HG03354 (cell line): ENCODE measurements around the gene SHPK.
"Not testable (repeated sequence)": the region's sequence is repeated elsewhere in the genome, so short reads cannot be mapped to it uniquely, and the experiment has no call there.

Experiments
- ATAC-seq: cut with Tn5 transposase; IDR thresholded peaks from one replicate; pipeline ENCODE4 v1.9.1; 2021; ENCODE audit warnings: mild to moderate bottlenecking; ENCODE audit not compliant: unreplicated experiment, poor library complexity, severe bottlenecking

SHPK gene

DNA sequence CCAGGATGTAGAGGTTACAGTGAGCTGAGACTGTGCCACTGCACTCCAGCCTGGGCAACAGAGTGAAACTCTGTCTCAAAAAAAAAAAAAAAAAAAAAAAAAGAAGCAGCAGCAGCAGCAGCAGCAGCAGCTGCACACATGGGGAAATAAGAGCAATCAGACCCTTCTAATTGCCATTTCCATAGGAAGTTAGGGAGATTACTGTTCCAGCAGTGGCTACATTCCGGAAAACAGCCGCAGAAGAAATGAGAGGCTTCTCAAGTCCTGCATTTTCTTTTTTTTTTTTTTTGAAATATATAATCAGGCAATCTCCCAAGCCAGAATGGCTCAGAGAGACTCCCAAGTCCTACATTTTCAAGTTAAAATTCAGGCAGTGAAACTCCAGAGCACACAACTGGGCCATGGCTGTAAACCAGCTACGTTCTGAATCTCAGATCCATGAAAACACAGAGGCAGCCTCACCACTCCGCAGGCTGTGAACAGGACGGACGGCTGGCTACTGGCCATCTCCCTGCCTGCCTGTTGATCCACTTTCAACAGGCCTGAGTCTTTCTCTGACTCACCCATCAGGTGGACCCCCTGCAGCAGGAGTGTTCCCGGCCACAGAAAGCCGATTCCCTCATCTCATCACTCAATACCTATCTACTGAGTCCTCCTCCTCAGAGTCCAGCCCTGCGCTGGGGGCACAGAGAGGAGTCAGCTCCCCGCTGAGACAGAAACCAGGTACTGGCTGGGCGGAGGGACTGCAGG lies 41.8 kb downstream of the SHPK start:
- ATAC-seq, result no peak

DNA sequence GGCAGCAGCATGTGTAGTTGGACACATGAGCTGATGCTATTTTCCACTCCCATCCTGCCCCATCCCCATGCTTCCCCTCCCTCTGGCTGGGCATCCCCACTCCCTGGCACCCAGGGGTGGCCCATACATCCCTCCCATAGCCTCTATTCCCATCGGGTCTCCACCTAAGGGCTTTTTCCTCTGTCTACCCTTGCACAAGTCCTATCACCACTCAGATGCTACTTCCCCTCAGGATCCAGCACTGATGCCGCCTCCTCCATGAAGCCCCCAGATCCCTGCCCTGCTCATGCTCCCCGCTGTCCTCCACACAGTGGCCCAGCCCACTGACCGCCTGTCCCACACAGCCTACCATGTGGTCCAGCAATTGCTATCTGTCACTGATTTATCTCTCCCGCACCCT lies 42.7 kb downstream of the SHPK start:
- ATAC-seq, result no peak

DNA sequence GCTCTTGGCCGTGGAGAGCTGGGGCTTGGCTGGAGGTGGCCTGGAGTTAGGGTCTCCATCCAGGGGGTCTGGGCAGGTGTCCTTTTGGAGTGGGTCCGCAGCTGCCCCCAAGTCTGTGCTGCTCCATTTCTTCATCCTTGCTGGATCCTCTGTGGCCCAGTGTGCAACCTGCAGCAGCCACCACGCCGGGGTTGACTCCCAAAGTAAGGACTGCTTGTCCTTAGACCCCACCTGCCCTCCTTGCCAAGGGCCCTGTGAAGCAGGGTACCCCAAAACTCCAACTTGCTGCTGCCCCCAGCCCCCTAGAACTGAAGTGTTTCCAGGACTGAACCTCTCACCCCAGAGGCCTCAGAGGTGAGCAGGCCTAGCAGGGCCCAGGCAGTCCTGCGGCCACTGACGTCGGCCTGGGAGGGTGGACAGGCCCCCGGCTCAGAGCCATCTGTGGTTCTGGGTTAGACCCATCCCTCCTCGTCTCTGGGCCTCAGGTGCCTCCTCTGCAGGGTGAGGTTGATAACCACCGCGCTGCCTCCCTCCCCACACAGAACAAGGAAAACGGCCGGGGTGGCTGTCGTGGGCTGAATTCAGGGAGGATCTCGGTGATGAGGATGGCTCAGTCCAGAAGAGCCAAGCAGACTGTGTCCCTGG lies 43.7 kb downstream of the SHPK start:
- ATAC-seq, result no peak

DNA sequence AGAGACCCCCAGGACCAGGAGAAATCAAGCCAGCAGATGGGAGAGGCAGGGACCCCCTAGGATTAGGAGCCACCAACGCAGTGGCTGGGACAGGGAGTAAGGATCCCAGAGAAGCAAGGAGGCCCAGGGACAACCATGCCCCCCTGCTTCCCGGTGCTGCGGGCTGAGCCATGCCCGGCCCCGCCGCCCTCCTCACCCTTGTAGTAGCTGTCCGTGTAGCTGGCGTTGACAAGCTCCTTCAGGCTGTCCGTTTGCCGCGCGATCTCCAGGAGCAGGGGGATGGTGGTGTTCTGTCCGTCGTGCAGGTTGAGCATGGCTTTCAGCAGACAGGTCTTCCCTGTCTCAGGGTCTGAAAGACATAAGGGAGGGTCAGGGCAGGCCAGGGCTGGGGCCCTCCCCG lies 45.3 kb downstream of the SHPK start:
- no peak for ATAC-seq

DNA sequence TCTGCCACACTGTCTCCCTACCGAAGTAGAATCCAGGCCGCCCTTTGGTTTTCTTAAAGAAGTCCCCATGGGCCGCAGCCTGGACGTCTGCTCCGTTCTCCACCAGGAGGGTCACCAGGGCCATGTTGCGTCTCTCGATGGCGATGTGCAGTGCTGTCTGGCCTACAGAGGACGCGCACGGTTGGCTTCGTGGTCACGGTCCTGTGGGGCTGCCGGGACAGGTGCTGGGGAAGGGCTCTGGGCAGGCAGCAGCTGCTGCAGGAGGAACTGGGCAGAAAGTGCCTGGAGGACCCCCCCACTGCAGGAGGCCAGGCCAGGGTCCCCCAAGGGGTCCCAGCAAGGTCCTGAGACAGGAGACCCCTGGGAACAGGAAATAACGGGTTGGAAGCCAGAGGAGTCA lies 45.8 kb downstream of the SHPK start:
- no peak for ATAC-seq

DNA sequence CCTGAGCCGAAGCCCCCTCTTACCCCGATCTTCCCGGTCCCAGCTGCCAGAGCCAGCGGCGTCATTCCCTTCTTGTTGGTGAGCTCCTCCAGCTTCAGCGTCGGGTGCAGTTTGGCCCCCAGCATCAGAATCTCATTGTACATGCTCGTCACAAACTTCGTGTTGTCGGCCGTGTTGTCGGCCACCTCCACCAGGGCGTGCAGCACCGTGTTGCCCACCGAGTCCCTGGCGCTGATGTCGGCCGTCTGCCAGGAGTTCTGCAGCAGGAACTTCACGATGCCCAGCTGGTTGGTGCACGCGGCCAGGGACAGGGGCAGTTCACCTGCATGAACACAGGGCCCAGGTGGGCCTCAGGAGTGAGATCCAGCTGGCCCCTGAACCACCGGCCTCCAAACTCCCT lies 46.3 kb downstream of the SHPK start:
- no peak for ATAC-seq

DNA sequence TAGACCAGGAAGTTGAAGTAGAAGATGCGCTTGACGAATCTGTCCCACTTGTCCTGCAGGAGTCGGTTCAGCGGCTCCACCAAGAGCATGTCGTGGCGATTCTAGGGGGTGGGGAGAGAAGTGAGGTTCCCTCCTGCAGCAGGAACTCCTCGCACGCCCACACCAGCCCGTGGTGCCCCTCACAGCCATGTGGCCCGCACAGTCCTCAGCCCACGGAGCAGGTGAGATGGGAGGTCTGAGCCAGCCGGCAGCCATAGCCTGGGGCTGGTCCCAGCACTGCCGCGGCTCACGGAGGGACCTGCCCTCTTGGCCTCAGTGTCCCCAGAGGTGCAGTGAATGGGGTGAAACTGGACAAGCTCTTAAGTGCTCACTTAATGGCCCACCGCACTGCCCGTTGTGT lies 50.2 kb downstream of the SHPK start:
- no peak for ATAC-seq

DNA sequence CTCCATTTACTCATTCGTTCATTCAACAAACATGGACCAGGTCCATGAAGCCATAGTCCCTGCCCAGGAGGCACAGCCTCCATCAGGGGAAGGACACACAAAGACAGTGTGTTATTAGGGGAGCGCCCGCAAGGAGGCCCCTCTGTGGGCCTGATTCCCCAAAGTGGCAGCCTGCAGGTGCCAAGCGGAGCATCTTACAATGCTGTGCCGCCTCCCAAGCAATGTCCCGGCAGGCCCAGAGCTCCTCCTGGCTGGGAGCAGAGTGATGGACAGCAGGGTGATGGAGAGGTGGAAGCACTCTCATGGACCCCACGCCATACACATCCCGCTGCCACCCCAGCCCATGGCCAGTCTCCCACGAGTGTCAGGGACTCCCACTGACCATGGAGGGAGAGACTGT lies 52.6 kb downstream of the SHPK start:
- ATAC-seq, result no peak

DNA sequence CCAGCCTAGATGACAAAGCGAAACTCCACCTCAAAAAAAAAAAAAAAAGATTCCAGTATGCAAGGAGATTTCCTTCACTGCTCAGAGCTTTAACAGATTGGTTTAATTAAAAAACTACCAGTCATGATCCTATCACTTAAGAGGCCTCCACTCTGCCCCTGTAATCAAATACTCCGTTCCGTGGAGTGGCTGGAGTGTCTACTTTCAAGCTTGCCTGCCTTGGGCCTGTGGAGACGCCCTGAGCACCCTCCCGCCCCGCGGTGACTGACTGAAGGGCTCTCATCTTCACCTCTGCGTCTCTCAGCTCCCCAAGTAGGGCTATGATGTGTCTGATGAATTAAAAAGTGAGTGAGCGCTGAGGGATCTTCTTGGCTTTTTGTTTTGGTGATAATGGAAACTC lies 53.1 kb downstream of the SHPK start:
- ATAC-seq, result no peak

DNA sequence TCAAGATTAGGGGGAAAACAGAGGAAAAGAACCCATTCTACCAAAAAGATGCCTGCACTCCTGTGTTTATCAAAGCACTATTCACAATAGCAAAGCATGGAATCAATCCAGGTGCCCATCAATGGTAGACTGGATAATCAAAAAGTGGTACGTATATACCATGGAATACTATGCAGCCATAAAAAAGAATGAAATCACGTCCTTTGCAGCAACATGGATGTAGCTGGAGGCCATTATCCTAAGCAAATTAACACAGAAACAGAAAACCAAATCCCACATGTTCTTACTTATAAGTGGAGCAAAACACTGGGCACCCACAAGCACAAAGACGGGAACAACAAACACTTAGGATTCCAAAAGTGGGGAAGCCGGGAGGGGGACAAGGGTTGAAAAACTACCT lies 57.4 kb downstream of the SHPK start:
- not testable (repeated sequence) for ATAC-seq

DNA sequence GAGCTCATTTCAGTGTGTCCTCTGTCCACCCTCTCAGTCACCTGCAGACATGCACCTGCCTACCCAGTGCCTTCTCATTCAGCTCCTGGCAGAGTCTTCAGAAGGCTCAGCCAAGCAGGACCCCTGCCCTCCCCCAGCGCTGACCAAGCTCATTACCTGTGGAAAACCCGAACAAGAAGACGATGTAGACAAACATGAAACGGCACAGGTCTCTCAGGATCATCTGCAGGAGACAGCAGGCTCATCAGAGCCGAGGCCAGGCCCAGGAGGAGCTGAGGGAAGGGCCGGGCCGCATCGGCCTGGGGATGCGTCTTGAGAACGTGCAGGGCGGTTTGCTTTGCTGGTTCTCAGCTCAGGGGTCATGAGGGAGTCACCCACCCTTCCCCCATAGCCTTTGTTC lies 59.1 kb downstream of the SHPK start:
- ATAC-seq, result no peak

DNA sequence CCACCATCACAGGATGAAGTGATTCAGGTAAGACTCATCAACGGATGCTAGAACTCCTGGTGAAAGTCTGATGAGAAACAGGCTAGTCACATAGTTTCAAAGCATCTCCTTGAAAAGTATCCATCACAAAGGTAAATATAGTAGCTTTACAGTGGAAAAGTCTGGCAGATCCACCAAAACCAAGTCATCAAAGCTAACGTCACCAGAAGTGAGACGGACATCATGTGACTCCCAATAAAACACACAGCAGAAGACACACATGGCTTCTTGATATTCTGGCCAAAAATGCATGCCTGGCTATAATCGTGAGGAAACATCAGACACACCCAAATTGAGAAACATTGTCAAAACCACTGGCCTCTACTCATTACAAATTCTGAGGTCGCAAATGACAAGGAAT lies 60.5 kb downstream of the SHPK start:
- no peak for ATAC-seq

DNA sequence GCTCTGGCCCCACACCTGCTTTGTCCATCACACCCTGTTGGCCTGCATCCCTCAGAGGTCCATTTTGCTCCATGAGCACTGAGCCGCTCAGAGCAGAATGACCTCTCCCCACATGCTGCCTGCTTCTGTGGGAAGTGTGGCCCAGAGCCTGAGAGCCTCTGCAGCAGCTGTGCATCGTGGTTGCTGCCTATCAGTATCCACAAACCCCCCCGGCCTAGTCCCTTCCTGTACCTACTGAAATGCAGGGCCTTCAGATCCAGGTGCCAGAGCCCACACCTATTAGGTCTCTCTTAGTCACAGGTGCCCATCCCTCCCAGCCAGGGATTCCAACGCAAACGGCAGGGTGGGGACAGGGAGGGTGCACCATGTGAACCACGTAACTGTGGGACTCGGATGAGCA lies 61.8 kb downstream of the SHPK start:
- ATAC-seq, result no peak

DNA sequence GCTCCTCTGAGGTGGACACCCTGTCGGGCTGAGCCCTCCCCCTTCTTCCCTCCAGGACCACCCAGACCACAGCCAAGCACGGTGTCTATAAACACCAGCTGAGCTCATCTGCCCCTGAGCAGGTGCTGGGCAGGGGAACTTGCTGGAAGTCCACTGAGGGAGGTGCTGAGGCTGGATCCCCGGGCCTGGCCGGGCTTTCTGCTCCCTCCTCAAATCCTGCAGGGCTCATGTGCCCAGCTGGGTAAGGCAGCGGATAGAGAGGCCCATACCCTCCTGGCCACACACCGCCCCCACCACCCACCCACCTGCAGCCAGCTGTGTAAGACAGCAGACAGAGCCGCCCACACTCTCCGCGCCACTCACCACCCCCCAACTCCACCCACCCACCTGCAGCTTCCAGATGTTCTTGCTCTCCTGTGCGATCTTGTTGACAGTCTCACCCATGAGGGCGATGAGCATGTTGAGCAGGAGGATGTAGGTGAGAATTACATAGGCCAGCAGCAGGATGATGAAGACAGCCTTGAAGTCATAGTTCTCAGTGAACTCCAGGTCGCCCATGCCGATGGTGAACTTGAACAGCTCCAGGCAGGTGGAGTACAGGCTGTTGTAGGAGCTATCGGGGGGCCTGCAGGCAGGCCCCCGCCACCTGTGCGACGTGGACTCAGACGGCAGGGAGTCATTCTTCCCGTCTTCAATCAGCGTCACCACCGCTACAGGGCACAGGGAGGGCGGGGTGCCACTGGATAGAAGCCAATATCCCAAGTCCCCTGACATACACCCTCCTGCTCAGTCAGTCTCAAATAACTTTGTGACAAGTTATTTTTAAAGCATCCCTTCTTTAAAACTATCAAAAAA lies 62.6 kb downstream of the SHPK start:
- no peak for ATAC-seq

DNA sequence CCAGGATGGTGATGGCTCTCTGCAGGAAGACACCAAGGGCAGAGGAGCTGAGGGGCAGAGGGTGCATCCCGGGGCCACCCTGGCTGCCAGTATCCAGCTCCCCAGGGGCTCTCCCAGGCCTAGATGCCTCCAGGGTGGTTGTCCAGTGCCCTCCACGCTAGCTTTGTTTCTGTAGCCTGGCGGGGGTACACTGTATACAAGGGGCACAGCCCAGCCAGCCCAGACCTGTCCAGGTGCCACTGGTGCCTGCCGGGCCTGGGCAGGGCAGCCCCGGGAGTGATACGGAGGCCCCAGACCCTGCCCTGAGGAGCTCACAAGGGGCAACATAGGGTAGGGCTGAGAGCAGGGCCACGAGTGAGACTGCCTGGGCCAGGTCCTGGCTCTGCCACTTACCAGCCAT lies 63.8 kb downstream of the SHPK start:
- no peak for ATAC-seq

DNA sequence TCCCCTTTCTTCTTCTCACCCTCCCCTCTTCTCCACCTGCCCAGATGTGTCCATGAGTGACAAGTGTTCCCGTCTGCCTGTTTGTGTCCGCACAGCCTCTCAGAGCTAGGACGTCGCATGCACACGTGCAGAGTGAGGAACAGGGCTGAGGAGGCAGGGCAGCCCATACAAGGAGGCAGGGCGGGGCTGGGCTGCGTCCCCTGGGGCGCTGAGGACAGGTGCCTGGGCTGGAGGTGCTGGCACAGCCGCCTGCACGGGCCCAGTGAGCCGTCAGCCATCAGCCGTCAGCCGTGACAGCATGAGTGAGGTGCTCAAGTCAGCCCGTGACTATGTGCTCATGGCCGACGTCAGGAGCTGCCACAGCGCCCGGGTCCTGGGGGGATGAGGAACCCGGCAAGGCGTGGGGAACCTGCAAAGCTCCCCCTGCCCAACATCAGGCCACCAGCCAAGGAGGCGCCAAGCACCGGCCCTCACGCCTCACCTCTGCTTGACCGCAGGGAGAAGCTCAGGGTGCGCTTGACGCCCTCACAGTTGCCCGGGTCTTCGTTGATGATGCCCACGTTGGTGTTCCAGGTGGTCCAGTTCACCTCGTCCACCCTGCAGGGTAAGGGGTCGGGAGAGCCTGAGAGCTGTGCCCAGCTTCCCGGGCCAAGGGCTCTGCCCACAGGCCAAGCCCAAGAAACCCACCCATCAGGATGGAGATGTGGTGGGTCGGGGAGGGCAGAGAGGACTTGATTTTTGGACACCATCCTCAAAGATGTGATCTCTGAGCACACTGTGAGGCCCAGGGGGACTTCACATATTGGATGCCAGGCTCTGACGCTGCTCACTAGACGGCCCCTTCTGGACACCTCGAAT lies 64.8 kb downstream of the SHPK start:
- ATAC-seq, result no peak

DNA sequence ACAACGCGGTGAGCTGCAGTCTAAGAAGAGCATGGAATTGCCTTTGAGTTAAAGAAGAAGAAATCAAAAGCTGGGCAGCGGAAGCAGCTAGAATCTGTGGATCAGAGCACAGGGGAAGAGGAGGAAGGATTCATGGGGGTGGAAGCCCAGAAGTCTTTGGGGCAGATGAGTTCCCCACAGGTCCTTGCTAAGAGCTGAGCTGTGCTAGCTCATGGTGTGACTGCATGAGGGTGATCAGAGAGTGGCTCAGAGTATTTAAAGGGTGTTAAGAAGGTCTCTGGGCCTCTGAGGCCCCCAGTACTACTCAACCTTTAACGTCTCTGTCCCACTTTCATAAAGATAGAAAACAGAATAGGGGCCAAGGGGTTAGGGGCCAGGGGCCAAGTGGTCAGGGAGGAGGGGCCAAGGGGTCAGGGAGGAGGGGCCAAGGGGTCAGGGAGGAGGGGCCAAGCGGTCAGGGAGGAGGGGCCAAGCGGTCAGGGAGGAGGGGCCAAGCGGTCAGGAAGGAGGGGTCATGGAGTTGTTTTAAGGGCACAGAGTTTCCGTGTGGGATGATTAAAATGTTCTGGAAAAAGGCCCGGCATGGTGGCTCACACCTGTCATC lies 66.4 kb downstream of the SHPK start:
- ATAC-seq, result no peak

DNA sequence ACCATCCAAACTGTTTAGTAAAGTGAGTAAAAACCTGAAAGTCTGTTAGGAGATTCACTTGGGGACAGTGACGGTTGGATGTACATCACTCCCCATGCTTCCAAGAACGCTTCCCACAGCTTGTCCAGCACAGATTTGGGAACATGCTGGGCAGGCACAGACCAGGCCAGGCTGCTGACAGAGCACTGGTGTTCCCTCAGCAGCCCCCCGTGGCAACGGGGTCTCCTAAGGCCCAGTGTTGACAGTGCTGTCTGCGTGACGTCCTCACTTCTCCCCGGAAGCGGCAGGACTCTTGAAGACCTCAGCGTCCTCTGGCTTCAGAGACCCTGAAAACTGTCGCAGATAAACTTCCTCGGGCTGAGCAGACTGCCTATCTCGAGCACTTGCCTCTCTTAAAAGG lies 69.5 kb downstream of the SHPK start:
- no peak for ATAC-seq

DNA sequence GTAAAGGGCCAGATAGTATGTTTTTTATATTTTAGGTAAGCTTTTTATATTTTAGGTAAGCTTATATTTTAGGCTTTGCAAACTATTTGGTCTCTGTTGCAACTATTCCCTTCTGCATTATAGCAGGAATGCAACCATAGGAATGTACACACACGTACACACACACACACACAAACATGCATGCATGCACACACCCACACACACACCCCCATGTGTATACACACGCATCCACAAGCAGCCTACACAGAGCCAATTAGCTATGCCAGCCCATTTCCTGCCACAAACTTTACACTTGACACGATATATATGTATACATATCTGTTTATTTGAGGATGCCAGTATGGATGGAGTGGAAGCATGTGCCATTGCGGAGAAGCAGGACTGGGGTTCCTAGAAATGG lies 70.9 kb downstream of the SHPK start:
- no peak for ATAC-seq

DNA sequence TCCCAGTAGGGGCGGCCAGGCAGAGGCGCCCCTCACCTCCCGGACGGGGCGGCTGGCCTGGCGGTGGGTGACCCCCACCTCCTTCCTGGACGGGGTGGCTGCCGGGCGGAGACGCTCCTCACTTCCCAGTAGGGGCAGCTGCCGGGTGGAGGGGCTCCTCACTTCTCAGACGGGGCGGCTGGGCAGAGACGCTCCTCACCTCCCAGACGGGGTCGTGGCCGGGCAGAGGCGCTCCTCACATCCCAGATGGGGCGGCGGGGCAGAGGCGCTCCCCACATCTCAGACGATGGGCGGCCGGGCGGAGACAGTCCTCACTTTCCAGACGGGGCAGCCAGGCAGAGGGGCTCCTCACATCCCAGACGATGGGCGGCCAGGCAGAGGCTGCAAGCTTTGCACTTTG lies 71.8 kb downstream of the SHPK start:
- not testable (repeated sequence) for ATAC-seq
